CD1c-positive myeloid dendritic cell (primary cell): Measurements from ENCODE around the gene DSCAM.
"Not testable (repeated sequence)": the region's sequence is repeated elsewhere in the genome, so short reads cannot be mapped to it uniquely, and the experiment has no call there.

Source experiments
- DNase-seq: peaks from one replicate; pipeline ENCODE4 v3.0.0-alpha.2; 2016; ENCODE audit errors: extremely low spot score

Gene DSCAM

DNA sequence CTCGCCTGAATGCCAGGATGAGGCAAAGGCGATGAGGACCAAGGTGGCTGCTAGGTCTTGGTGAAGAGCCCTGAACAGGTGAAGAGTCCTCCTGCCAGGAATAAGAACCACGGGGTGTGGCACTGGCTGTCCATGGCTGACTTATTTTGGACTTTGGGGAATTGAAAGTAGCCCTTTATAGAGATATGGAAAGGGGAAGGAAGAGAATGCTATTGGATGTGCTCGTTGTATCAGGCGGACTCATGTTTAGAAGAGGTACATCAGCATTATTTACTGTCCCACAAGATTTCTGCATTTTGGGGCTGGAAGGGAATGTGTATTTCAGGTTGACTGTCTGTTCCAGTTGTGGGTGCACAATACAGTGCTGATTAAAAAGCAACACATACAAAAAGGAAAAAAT is 465.8 kb downstream of the DSCAM start:
- DNase-seq = no peak

DNA sequence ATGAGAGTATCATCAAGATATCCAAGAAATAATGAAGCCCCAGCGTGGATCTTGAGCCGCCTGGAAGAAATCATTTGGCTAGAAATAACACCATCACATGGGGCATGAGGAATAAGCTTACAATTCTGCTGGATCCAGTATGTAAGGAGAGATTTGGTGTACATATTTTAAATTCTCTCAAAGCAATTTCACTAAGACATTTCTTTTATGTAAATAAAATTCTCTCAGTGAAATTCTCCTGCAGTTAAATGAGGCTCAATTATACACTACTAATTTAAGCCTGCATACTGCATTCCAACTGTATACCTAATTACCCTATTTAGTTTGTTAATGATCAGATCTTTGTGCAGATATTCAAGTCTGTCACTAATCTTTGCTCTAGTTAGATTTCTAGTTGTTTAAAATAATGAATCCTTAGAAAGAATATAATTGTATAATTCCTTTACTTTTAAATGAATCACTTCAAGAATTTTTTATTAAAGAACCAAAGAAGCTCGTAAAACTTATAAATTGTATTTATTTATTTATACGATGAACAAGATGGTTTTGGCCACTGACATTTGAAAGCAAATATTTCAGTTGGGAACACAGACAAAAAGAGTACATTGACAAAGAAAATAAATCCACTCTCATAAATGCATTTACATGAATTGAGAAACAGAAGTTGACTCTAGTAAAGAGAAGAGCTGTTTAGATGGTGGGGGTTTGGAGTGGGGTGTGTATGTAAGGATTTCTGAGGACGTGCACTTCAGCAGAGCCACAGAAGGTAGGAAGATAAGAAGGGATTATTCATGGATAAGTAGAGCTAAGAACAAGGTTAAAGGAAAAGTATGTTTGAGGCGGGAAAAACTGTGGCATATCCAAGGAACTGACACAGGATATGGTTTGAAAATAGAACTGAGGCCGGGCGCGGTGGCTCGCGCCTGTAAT is 466.8 kb downstream of the DSCAM start:
- DNase-seq = no peak

DNA sequence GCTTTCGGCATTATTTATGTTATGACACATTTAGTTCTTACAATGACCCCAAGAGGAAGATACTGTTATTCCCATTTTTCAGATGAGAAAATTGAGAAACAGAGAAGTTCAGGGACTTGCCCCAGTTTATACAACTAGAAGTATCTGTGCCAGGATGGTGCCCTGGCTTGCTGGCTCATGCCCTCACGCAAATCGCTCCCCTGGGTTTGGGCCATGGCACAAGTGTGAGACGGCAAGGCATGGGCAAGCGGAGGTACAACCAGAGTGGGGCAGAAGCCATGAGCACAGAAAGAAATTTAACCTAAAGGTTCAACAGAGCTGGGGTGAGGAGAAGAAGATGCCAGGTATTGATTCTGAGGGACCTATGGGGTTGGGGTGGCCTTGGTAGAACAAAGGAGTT is 469.8 kb downstream of the DSCAM start:
- DNase-seq = no peak

DNA sequence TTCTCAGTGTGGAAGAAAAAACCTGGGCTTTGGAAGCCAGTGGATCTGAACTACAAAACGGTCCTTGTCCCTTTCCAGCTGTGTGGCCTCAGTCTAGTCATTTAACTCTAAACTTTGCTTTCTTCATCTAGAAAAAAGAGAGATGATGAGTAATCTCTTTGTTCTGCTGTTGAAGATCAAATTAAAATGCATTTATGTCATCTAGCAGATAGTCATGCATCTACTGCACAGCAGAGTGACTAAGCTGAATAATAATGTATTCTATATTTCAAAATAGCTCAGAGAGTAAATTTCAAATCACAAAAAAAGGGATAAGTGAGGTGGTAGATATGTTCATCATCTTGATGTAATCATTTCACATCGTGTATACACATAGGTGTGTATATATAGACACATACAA is 473.2 kb downstream of the DSCAM start:
- no peak for DNase-seq

DNA sequence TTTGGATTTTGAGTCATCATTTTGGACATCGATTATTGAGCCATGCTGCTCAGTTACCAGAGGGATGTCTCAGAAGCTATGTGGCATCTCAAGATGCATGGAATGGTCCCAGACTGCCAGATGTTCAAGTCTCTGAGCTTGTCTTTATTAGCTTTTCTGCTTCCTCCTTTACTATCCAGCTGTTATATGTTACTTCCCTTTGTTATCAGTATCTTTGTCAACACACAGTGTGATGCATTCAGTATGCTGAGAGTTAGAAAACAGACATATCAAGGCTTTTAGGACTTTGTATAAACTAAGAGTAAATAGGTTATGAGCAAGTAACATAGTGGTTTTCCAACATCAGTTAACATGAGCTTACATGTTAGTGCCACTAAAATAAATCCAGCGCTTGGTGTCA is 474.5 kb downstream of the DSCAM start:
- DNase-seq = no peak

DNA sequence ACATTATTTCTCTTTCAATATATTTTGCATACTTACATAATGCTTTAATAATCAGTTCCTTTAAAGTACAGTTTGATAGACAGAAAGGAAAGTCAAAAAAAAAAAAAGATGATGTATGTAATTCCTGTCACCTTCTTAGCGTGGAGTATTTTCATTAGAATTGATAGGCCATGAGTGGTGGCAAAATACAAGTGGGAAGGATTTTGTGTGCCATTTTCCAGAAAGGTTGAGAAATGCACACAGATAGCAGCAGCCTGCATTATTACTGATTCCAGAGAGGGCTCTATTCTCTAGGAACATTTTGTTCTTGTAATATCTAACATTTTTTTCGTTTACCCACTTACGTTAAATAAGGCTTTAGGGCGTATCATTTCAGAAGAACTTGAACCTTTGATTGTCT is 475.6 kb downstream of the DSCAM start:
- no peak for DNase-seq

DNA sequence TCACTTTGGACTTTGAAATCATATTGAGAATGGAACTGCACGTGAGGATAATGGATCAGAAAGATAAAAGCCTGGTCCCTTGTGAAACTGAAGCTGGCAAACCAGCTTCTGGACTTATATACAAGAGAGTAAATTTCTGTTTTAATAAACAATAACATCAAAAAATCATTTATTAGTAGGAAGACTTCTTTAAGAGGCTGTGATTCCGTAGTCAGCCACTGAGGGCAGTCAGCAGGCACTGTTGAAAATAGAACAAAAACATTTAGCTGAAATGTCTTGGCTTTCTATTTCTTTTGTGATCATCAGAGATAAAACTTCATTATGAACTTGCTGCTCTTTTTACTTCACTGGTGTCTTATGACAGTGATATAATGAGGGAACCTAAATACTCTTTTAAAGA is 490.3 kb downstream of the DSCAM start:
- DNase-seq = no peak

DNA sequence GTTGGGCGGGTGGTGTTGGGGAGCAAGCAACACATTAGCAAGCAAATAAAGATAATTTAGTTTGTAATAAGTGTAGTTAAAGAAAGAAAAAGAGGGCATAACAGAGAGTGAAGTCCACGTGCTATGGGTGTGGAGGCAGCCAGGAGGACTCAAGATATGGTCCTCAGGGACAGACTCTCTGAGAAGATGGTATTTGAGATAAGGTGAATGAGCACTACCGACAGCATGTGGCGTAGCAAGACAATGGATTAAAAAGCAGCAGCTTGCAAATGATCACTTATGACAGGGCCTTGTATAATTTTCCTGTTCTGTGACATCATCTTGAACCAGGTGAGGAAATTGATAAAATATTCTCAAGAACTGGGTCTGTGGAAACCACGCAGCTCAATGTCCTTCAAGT is 491.9 kb downstream of the DSCAM start:
- DNase-seq = no peak

DNA sequence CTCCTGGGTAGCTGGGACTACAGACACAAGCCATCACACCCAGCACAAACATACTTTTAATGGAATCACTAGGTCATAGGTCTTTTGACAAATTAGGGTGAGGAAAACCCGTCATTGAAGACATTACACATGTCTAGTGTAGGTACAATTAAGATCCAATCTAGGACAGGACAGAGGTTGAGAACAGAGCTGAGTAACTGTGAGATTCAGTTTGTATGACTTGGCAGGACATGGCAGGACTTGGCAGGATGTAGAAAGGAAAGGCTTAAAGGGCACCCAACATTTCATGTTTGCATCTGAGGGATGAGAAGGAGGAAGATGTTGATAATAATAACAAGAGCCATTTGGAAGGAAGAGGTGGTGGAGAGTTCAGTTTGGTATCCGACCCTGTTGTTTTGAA is 496.0 kb downstream of the DSCAM start:
- DNase-seq = no peak

DNA sequence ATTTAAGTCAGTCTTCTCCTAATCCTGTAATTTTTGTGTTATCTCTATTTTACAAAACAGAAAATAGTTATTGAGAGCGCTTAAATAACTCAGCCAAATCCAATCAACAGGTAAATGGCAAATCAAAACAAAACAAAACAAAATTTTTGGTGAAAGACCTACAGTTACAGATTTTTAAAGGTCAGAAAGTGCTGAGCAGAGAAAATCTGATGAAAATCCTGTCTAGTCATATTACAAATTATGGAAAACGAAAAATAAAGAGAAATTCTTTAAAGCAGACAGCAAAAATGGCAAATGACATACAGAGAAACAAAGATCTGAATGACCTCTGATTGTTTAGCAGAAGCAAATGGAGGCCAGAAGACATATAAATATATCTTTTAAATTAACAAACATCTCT is 497.4 kb downstream of the DSCAM start:
- no peak for DNase-seq

DNA sequence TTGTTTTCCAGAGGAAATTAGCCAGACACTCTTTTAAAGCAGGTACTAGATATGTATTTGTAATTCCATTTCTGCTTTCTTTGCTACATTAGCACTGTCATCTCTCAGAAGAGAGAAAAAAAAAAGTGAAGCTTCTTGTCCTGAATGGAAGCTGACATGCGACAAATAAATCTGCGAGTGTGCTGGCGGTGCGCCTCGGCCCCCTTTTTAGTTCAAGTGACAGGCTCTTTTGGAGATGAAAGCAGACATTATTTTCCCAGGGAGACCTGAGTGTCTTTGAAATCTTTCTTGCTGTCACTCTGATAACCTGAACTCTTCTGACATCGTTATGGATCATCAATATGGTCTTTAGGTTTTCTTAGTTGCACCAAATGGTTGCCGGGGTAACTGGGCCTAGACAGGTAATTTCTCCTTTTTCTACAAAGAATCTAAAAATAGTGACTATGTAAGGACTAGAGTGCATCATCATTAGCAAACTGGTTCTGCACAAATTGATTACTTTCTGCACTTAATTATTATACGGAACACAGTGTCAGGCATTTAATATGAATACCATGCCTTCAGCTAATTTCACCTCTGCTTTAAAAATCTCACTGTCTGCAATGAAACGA is 501.1 kb downstream of the DSCAM start:
- no peak for DNase-seq

DNA sequence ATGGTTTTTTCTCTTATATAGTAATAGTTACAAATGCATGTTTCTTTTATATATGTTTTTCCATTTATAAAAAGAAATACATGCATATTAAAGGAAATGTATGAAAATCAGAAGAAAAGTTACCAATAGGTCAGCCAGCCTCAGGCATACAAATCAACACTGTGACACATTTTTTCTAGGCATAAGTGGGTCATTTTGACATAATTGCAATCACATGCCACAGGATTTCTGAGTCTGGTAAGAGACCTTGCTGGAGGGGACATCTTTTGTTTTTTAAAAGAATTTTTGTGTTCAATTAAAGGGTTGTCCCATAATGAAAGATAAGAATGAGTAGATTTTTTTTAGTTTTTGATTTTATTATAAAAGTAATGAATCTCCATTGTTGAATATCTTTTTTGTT is 506.6 kb downstream of the DSCAM start:
- DNase-seq = no peak

DNA sequence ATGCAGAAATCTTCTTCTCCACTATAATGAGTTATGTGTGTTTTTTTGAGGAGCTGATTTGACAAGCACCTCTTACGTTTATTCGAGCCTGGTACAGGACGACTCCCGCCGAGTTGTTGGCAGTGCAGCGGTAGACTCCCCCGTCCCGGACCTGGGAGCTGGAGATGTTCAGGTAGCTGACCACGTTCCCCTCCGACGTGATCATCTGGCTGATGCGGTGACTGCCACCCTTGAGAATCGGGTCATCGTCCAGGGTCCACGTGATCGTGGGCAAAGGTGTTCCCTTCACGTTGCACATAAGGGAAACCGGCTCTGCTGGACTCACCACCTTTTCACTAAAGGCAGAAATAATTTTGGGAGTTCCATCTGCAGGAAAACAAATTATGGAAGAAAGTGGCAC is 507.9 kb downstream of the DSCAM start:
- DNase-seq = no peak

DNA sequence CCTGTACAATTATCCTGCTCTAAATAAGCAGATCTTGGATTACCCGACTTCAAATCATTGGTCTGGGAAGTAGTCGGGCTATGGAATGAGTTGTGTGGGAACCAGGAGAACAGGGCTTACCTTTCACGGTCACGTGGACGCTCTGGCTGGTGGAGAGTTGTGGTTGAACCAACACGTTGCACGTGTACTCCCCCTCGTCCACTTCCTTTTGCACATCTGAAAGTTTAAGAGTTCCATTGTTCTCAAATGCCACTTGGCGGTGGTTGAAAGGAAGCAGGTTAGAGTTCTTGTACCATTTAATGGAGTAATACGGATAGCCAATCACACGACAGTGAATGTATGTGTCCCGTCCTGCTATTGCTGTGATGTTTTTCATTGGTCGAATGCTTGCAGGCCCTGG is 509.0 kb downstream of the DSCAM start:
- DNase-seq = no peak

DNA sequence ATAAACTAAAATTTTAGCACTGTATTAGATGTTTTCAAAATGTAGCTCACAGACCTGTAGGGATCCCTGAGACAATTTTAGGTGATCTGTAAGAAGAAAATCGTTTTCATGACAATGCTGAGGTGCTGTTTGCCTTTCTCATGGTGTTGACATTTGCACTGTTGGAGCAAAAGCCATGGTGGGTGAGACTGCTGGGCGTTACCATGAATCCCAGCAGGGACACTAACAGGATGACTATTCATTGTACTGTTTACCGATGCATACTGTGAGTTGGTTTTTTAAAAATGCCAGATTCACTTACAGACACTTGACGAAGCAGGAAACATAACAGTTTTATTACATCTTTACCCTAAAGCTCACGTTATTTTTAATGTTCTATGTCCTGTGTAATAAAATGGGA is 511.3 kb downstream of the DSCAM start:
- DNase-seq = no peak

DNA sequence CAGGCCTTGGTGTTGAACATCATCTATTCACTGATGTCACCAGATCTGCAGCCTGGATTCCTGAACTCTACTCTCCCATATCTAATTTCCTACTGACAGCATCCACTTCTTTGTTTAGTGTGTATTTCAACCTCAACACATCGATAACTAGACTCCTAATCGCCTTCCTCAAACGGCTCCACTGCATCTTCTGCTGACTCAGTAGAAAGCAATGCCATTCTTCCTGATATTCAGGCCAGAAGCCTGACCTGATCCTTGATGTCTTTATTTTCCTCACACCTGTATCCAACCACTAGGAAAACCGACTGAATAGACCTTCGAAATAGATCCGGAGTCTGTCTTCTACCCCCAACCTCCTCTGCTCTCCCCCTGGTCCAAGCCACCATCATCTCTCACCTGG is 512.8 kb downstream of the DSCAM start:
- DNase-seq = no peak

DNA sequence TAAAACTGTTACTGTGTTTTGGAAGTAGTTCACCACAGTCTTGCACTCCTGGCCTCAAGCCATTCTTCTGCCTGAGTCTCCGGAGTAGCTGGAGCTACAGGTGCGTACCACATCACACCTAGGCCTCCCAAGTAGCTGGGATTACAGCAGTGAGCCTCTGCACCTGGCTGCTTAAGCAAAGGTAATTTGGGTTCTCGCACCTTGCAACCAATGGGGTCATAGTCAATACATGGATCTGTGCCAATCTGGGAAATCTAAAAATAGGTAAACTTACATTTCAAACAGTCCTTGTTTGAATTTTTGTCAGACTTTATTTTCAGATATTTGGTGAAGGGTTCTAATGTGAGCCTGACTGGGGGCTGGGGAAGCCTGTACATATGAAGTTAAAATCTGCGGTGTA is 513.2 kb downstream of the DSCAM start:
- DNase-seq = no peak

DNA sequence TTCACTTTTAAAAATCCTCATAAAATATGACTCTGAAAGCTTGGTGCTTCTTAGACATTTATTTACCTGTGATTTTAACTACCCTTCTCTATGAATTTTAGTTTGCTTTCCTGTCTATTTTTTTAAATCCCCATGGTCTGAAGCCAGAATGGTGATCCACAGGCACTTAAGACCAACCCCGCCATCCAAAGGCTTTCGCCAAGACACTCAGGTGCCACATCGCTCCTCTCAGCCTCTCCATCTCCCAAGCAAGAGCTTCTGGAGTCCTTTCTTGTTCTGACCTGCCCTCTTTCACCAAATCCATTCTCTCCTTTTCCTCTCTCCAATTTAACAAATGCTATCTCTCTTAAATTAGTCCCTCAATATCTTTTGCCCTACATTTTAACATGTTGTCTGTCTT is 515.2 kb downstream of the DSCAM start:
- no peak for DNase-seq

DNA sequence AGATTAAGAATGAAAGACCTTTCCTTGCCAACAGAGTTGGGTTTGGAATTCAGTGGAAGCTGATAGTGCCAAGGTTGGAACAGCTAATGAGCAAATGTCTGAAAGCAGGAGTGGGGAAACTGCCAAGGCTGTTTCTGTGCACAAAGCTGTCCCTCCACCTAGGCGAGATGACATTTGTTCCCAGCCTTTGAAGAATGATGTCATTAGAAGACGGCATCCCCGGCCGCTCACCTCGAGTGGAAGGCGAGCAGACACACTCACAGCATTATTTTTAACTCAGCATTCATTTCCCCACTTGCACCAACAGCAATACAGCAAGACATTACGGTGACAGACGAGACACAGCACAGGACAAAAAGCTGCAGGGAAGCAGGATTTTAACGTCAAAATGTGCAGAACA is 515.8 kb downstream of the DSCAM start:
- DNase-seq = no peak

DNA sequence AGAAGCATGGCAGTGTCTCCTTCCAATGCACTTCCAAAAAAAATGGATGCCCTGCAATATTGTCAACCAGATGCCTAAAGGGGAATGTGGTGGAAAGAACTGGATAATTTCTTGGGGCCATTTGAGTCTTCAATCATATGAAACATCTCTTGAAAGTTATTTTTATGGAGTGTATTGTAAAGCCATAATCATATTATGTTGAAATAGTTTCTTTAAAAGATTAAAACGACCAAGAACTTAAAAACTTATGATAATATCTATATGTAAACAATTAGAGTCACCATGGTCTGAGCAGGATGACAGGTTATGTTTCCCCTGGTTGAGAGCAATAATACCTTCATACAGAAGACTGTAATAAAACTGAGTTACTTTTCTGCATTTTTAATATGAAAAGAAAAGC is 522.6 kb downstream of the DSCAM start:
- no peak for DNase-seq

DNA sequence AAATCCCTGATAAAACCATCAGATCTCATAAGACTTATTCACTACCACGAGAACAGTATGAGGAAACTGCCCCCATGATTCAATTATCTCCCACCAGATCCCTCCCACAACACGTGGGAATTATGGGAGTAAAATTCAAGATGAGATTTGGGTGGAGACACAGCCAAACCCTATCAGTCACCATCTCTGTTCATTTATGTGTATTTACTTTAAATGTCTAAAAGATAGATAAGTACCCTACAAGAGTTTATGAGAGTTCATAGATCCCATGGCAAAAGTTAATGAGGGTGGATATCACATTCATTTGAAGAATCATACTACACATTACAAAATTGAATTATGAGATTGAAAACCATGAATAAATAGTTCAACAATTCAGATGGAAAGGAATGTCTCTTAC is 526.2 kb downstream of the DSCAM start:
- not testable (repeated sequence) for DNase-seq

DNA sequence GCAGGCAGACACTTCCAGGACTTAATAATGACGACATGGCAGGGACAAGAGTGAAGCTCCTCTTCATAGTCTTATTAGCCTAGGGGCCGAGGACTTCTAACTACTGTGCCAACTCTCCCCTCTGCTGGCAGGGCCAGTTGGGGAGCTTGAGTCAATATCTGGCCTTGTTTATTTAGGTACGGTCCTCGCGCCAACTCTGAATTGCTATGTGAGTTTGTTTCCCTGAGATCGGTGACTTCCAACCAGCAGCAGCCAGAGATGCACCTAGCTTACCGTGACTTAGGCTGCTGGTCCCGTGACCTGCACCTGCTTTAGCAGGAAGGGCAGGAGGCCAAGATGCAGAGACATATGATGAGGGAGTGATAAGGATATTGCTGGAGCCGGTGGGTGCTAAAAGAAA is 528.6 kb downstream of the DSCAM start:
- DNase-seq = no peak

DNA sequence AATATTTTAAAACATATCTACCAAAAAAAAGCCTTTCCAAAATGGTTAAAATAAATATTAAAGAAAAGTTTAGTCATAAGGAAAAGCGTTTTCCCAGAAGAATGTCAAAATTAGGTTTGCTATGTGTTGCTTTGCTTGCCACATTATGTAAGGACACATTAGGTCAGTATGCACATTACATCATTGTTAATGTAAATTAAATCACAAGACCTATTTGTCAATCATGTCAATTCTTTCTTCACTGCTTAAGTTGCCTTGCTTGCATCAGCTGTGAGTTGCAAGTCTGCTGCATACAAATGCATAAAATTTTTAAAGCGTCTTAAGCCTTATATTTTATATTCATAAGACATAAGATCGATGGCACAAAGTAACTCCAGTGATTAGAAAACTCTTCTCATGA is 530.9 kb downstream of the DSCAM start:
- no peak for DNase-seq

DNA sequence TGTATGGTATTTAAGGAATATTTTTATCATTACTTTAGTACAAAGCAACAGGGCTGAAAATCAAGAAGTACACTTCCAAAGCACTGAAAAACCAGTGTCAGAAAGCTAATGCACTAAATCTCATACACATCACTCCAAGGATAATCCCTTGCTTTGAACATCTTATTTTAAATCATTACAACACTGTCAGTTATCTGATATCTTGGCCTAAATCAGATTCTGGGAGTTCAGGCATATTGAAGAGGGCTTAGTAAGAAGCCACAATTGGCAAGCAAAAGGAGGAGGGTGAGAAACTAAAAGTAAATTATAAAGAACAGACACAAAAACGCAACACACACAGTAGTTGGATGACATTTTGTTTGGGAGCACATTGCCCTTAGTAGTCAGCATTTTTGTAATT is 531.3 kb downstream of the DSCAM start:
- DNase-seq = no peak
